A673 (cell line): ENCODE measurements around the gene PLCD1.

ENCODE experiments used
- EZH2 ChIP-seq: fragments of 200-600 bp; sonication (generic); IDR thresholded peaks from 2 replicates; pipeline ENCODE4 v1.6.1; 2017; ENCODE audit warnings: borderline replicate concordance, low read depth, mild to moderate bottlenecking, mixed read lengths, antibody characterized with exemption, low read length; ENCODE audit not compliant: poor library complexity, severe bottlenecking
- TF ChIP-seq, protein P1 (sequence below): fragments of 300-800, 200-600 bp; sonication (generic); conservative IDR thresholded peaks from 2 replicates; pipeline ENCODE4 v1.5.1; 2017; ENCODE audit warnings: low read depth, mild to moderate bottlenecking, antibody characterized with exemption, low read length, moderate library complexity, mixed read lengths

DNA sequence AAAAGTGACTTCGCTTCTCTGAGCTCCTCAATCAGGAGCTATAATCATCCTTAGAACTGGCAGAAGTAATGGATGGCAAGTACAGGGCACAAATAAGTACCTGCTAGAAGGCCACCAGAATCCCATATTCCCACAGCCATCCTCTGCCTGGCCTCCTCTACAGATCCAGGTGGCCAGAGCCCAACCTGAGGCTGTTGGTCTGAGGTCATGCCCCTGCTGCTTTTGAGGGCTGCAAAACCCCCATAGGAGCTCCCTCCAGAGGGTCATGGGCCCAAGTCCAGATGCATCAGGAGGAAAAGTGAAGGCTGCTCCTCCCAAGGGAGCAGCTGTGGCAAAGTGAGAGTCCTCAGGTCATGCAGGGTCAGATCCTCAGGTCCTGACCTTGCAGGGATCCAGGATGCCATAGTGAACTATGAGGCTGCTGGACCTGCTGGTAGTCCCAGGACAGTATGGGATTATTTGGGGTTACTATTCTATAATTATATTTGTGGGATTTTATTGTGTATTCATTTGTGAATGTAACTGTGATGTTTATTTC is 3.0 kb upstream of the PLCD1 start:
- TF ChIP-seq, protein P1, sequence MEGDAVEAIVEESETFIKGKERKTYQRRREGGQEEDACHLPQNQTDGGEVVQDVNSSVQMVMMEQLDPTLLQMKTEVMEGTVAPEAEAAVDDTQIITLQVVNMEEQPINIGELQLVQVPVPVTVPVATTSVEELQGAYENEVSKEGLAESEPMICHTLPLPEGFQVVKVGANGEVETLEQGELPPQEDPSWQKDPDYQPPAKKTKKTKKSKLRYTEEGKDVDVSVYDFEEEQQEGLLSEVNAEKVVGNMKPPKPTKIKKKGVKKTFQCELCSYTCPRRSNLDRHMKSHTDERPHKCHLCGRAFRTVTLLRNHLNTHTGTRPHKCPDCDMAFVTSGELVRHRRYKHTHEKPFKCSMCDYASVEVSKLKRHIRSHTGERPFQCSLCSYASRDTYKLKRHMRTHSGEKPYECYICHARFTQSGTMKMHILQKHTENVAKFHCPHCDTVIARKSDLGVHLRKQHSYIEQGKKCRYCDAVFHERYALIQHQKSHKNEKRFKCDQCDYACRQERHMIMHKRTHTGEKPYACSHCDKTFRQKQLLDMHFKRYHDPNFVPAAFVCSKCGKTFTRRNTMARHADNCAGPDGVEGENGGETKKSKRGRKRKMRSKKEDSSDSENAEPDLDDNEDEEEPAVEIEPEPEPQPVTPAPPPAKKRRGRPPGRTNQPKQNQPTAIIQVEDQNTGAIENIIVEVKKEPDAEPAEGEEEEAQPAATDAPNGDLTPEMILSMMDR = no peak
- TF ChIP-seq EZH2 = no peak
